PC-3 (cell line): ENCODE results near the gene KEAP1. TPM values are rescaled to one million over a fixed set of nuclear protein-coding genes. Genes with fewer than 3 reads are reported as not detected.

Experiments used
- ATAC-seq: fragments of 200-7000 bp; cut with Tn5 transposase; 2 replicates; pipeline ENCODE4 v1.9.1; 2020; ENCODE audit warnings: mild to moderate bottlenecking, moderate library complexity
- BruUV-seq: library from RNA; stranded (reverse); fragments of 400-500 nt; replicated peaks from 2 replicates; lab custom pipeline; 2021; lab: Mats Ljungman, UMichigan
- CTCF ChIA-PET: fragments of 300-600 bp; sonication (Branson Sonifier 250); formaldehyde crosslinking; loops from one replicate; lab custom pipeline; 2022; ENCODE audit warnings: antibody characterized with exemption; lab: Charles Lee
- POLR2A ChIA-PET: fragments of 300-600 bp; sonication (Branson Sonifier 250); formaldehyde crosslinking; loops from one replicate; lab custom pipeline; 2022; ENCODE audit warnings: antibody characterized with exemption; ENCODE audit not compliant: unreplicated experiment; lab: Charles Lee
- DNase-seq: peaks from one replicate; pipeline ENCODE4 v3.0.0-alpha.2; 2015
- H2AFZ ChIP-seq: fragments of 300-600 bp; sonication (generic); 2 replicates; pipeline ENCODE4 v1.6.0; 2016; ENCODE audit warnings: antibody characterized with exemption, low read length
- H3F3A ChIP-seq: fragments of 300-600 bp; sonication (generic); one replicate; pipeline ENCODE4 v1.6.0; 2017; ENCODE audit warnings: antibody characterized with exemption, low read length, control low read depth, mild to moderate bottlenecking; ENCODE audit not compliant: unreplicated experiment
- H3K27ac ChIP-seq: fragments of 300-600 bp; sonication (generic); 2 replicates; pipeline ENCODE4 v1.5.1; 2016; ENCODE audit warnings: mild to moderate bottlenecking, low read length
- H3K27me3 ChIP-seq: fragments of 300-600 bp; sonication (generic); 2 replicates; pipeline ENCODE4 v1.6.1; 2016; ENCODE audit warnings: low read length, mixed read lengths
- H3K36me3 ChIP-seq: fragments of 300-600 bp; sonication (generic); 2 replicates; pipeline ENCODE4 v1.6.1; 2016; ENCODE audit warnings: low read depth, mixed run types, low read length, mixed read lengths
- H3K4me1 ChIP-seq: fragments of 300-600 bp; sonication (generic); 2 replicates; pipeline ENCODE4 v1.5.1; 2016; ENCODE audit warnings: low read length; ENCODE audit not compliant: insufficient read depth
- H3K4me2 ChIP-seq: fragments of 300-600 bp; sonication (generic); 2 replicates; pipeline ENCODE4 v1.6.0; 2016; ENCODE audit warnings: low read length
- H3K4me3 ChIP-seq: fragments of 300-600 bp; sonication (generic); 2 replicates; pipeline ENCODE4 v1.5.1; 2016; ENCODE audit warnings: mild to moderate bottlenecking, low read length, mixed read lengths
- H3K79me2 ChIP-seq: fragments of 300-600 bp; sonication (generic); 2 replicates; pipeline ENCODE4 v1.6.1; 2017; ENCODE audit warnings: low read length, mixed read lengths
- H3K9ac ChIP-seq: fragments of 300-600 bp; sonication (generic); 2 replicates; pipeline ENCODE4 v1.6.0; 2016; ENCODE audit warnings: mild to moderate bottlenecking, low read length
- H3K9me2 ChIP-seq: fragments of 300-600 bp; sonication (generic); replicated peaks from 2 replicates; pipeline ENCODE4 v1.6.1; 2016; ENCODE audit warnings: mixed run types, low read length, mixed read lengths
- H3K9me3 ChIP-seq: fragments of 300-600 bp; sonication (generic); 2 replicates; pipeline ENCODE4 v1.6.1; 2016; ENCODE audit warnings: low read length, mixed read lengths
- H4K20me1 ChIP-seq: fragments of 300-600 bp; sonication (generic); 2 replicates; pipeline ENCODE4 v1.6.1; 2016; ENCODE audit warnings: low read length, mixed read lengths
- CTCF ChIP-seq: fragments of 300-600 bp; sonication (generic); conservative IDR thresholded peaks from 2 replicates; pipeline ENCODE4 v1.5.1; 2017; ENCODE audit warnings: antibody characterized with exemption, low read depth, mild to moderate bottlenecking, low read length
- EZH2 ChIP-seq: fragments of 300-600 bp; sonication (generic); IDR thresholded peaks from one replicate; pipeline ENCODE4 v1.6.1; 2017; ENCODE audit warnings: antibody characterized with exemption, mild to moderate bottlenecking, low read length; ENCODE audit not compliant: unreplicated experiment
- EZH2phosphoT487 ChIP-seq: fragments of 300-600 bp; sonication (generic); IDR thresholded peaks from 2 replicates; pipeline ENCODE4 v1.6.1; 2018; ENCODE audit warnings: mild to moderate bottlenecking, antibody characterized with exemption, low read length, borderline replicate concordance
- intact Hi-C: fragments of 100-400 bp; cut with micrococcal nuclease; formaldehyde crosslinking; loops from 2 replicates; pipeline ENCODE4 v1.9.0; 2023
- total RNA-seq: library from RNA; depleted of rRNA; stranded (reverse); fragments of >200 nt; gene quantifications from 2 replicates; pipeline ENCODE4 v1.2.3, GENCODE V29; 2014

Gene KEAP1
- total RNA-seq, 1 experiment from 2014 or later = 151 TPM

DNA sequence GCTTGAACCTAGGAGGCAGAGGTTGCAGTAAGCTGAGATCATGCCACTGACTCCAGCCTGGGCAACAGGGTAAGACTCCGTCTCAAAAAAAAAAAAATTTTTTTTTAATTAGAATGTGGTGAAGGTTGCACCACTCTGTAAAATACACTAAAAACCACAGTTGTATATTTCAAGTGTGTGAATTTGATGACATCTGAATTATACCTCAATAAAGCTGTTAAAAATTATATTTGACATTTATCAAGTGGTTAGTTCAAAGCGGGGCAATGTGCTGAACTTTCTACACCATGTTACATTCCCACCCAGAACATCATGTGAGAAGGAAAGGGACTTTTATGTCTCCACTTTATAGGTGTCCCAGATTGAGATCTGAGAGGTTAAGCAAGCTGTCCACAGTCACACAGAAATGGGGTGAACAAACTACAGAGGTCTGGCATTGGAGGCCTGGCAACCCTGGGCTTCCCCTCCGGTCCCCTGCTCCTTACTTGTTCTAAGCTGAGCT is 20.0 kb upstream of the KEAP1 start:
- BruUV-seq = no TSS peak
- H3K9me3 ChIP-seq = no peaks in the 10 kb centered on the region
- ChIA-PET CTCF (no interaction called here), POLR2A (interaction anchor here (0.7 kb wide), 1 partner anchor 12 kb away, joined by 23 read pairs; no protein-coding TSS in a partner anchor)
- TF ChIP-seq EZH2phosphoT487 = no peak
- no peak for TF ChIP-seq CTCF
- no peak for TF ChIP-seq EZH2
- no peaks in the 10 kb centered on the region for H3K27me3 ChIP-seq
- no peak overlapping the region for H3K27ac ChIP-seq
- H3K4me1 ChIP-seq = peaks cover 7% of the 10 kb centered on the region; the same call in 1 of the 2 replicates
- H3K36me3 ChIP-seq = no peaks in the 10 kb centered on the region
- no peaks in the 10 kb centered on the region for H3K9me2 ChIP-seq
- no peaks in the 10 kb centered on the region for H3K79me2 ChIP-seq
- no peak for DNase-seq
- H3K9ac ChIP-seq = no peak overlapping the region
- no peak overlapping the region for H3K4me3 ChIP-seq
- intact Hi-C loops = no loop called here
- H3F3A ChIP-seq = no peaks in the 10 kb centered on the region
- H3K4me2 ChIP-seq = no peak overlapping the region
- ATAC-seq = no peak
- no peaks in the 10 kb centered on the region for H4K20me1 ChIP-seq
- H2AFZ ChIP-seq = no peak overlapping the region

DNA sequence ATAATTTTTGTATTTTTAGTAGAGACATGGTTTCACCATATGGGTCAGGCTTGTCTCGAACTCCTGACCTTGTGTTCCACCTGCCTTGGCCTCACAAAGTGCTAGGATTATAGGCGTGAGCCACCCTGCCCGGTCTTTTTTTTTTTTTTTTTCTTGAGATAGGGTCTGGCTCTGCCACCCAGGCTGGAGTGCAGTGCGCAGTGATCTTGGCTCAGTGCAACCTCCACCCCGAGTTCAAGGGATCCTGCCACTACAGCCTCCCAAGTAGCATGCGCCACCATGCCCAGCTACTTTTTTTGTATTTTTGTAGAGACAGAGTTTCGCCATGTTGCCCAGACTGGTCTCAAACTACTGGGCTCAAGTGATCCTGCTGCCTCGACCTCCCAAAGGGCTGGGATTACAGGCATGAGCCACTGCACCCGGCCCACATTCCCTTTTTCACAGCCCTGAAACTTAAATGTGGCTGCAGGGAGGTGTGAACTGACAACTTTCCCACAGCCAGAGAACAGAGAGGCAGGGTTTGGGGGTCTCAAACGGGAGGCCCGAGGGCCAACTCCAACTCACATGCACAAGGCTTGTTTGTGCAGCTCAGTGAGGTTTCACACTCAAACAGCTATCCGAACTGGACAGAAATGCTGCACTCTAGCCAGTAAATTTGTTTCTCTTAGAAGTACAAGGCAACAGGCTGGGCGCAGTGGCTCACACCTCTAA is 18.5 kb upstream of the KEAP1 start:
- intact Hi-C loops = no loop called here
- Histone ChIP-seq H4K20me1 (no peaks in the 10 kb centered on the region), H3K9ac (no peak overlapping the region), H3K9me2 (no peaks in the 10 kb centered on the region), H3K36me3 (no peaks in the 10 kb centered on the region), H2AFZ (no peak overlapping the region), H3K4me3 (no peak overlapping the region), H3K27me3 (no peaks in the 10 kb centered on the region), H3K4me1 (peaks cover 13% of the 10 kb centered on the region; the same call in 1 of the 2 replicates), H3K79me2 (no peaks in the 10 kb centered on the region), H3K27ac (no peak overlapping the region), H3K4me2 (no peak overlapping the region), H3F3A (no peaks in the 10 kb centered on the region), H3K9me3 (no peaks in the 10 kb centered on the region)
- ATAC-seq (no peak), DNase-seq (no peak)
- CTCF ChIA-PET = no interaction called here
- POLR2A ChIA-PET = no interaction called here
- TF ChIP-seq EZH2phosphoT487 (no peak), CTCF (no peak), EZH2 (no peak)
- no TSS peak for BruUV-seq
